Upper lobe of left lung (tissue), 4 donors: ENCODE results near the gene RPL3.

Experiments used
- EP300 ChIP-seq, 4 donors: sonication (generic); formaldehyde crosslinking; IDR thresholded peaks; one replicate each; pipeline ENCODE4 v1.5.1; 2017; ENCODE audit warnings: antibody characterized with exemption in 4 of 4, control low read depth in 2 of 4
- POLR2A ChIP-seq, 4 donors: fragments of 450-650 bp; IDR thresholded peaks; one replicate each; pipeline ENCODE4 v1.5.1; 2016 to 2017; ENCODE audit warnings: antibody characterized with exemption in 4 of 4, mild to moderate bottlenecking in 2 of 4
- POLR2AphosphoS5 ChIP-seq, 2 donors: sonication (generic); formaldehyde crosslinking; IDR thresholded peaks; one replicate each; pipeline ENCODE4 v1.5.1; 2017; ENCODE audit warnings: antibody characterized with exemption in 2 of 2
- TF ChIP-seq, protein P1 (sequence below), 6 experiments: fragments of 450-650 bp in 4 of 6; fragments of 200-600 bp in 2 of 6; sonication (generic) in 2 of 6; IDR thresholded peaks; one replicate each; pipeline ENCODE4 v1.5.1; 2016 to 2019; ENCODE audit warnings: antibody characterized with exemption in 6 of 6

DNA sequence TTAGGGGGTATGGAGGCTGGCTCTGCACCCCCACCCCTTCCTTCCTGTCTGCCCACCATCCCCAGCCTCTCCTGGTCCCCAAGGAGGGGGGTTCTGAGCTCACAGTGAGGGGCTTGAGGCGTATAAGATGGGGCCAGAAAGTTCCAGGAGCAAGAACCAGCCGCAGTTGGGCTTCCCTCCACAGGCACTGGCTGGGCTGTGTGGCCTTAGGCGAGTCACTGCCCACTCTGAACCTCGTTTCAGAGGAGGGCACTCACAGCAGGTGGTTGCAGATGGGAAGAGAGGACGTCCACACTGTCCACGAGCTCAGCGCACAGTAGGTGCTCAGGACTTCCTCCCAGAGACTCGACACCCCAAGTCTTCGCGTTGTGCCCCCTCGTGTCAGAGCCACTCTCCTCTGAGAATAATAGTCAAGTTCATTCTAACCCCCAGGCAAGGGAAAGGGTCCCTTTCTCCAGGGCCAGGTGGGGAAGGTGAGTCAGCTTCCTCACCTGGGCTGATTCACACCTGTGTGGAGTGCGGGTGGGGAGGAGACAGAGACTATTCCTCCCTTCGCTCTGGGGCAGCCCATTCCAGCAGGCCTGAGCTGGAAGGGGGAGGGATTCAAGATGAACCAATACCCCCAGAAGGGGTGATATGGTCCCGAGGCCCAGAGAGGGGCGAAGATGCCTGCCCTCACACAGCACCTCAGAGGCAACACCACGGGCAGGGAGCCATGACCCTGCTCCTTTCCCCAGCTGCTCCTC, 29.3 kb downstream of the RPL3 start:
- TF ChIP-seq POLR2A (IDR thresholded peaks at IDR 0.05) (no peak), POLR2AphosphoS5 (IDR thresholded peaks at IDR 0.05) (no peak), EP300 (IDR thresholded peaks at IDR 0.05) (no peak)
- TF ChIP-seq, protein P1, sequence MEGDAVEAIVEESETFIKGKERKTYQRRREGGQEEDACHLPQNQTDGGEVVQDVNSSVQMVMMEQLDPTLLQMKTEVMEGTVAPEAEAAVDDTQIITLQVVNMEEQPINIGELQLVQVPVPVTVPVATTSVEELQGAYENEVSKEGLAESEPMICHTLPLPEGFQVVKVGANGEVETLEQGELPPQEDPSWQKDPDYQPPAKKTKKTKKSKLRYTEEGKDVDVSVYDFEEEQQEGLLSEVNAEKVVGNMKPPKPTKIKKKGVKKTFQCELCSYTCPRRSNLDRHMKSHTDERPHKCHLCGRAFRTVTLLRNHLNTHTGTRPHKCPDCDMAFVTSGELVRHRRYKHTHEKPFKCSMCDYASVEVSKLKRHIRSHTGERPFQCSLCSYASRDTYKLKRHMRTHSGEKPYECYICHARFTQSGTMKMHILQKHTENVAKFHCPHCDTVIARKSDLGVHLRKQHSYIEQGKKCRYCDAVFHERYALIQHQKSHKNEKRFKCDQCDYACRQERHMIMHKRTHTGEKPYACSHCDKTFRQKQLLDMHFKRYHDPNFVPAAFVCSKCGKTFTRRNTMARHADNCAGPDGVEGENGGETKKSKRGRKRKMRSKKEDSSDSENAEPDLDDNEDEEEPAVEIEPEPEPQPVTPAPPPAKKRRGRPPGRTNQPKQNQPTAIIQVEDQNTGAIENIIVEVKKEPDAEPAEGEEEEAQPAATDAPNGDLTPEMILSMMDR (IDR thresholded peaks at IDR 0.05), result no peak
